SK-N-MC (cell line): ENCODE data around the gene CHRND.

Experiments
- DNase-seq: peaks from one replicate; pipeline ENCODE4 v3.0.0-alpha.2; 2011; ENCODE audit warnings: low read depth, low spot score
- H3K27ac ChIP-seq: fragments of 200-600 bp; sonication (generic); 2 replicates; pipeline ENCODE4 v1.5.1; 2016; ENCODE audit warnings: mixed run types
- H3K36me3 ChIP-seq: fragments of 200-600 bp; sonication (generic); 2 replicates; pipeline ENCODE4 v1.6.1; 2017; ENCODE audit warnings: antibody characterized with exemption, low read length, mixed read lengths; ENCODE audit not compliant: insufficient read depth
- H3K4me3 ChIP-seq: fragments of 200-600 bp; sonication (generic); 2 replicates; pipeline ENCODE4 v1.5.1; 2016
- H3K9ac ChIP-seq: fragments of 200-600 bp; sonication (generic); 2 replicates; pipeline ENCODE4 v1.8.0; 2017; ENCODE audit warnings: mixed run types, mixed read lengths; ENCODE audit not compliant: insufficient read length
- H3K9me3 ChIP-seq: fragments of 200-600 bp; sonication (generic); 2 replicates; pipeline ENCODE4 v1.6.1; 2017; ENCODE audit warnings: low read depth, mild to moderate bottlenecking, antibody characterized with exemption, low read length, moderate library complexity, mixed read lengths
- EZH2 ChIP-seq: fragments of 200-600 bp; sonication (generic); IDR thresholded peaks from one replicate; pipeline ENCODE4 v1.6.1; 2017; ENCODE audit warnings: antibody characterized with exemption
- FOXP2 ChIP-seq: optimal IDR thresholded peaks from 2 replicates; pipeline ENCODE3; 2011; ENCODE audit warnings: mild to moderate bottlenecking, moderate library complexity; ENCODE audit not compliant: insufficient read depth; ENCODE audit errors: extremely low read length, control extremely low read depth
- POLR2AphosphoS5 ChIP-seq: IDR thresholded peaks from 2 replicates; pipeline ENCODE4 v1.6.1; 2012; ENCODE audit warnings: mild to moderate bottlenecking, low read depth, low read length, borderline replicate concordance

The CHRND gene

GRCh38 chr2:232549655-232550353 lies 23.8 kb downstream of the CHRND start:
- Histone ChIP-seq H3K36me3 (peaks cover 28% of the 10 kb centered on the region), H3K4me3 (peak overlapping the region; percentile 100), H3K9ac (peak overlapping the region; percentile 100), H3K27ac (peak overlapping the region; percentile 94), H3K9me3 (no peaks in the 10 kb centered on the region; the same call in 1 of the 2 replicates)
- no peak for DNase-seq
- no peak for TF ChIP-seq POLR2AphosphoS5
- no peak for TF ChIP-seq EZH2
- no peak for TF ChIP-seq FOXP2

DNA sequence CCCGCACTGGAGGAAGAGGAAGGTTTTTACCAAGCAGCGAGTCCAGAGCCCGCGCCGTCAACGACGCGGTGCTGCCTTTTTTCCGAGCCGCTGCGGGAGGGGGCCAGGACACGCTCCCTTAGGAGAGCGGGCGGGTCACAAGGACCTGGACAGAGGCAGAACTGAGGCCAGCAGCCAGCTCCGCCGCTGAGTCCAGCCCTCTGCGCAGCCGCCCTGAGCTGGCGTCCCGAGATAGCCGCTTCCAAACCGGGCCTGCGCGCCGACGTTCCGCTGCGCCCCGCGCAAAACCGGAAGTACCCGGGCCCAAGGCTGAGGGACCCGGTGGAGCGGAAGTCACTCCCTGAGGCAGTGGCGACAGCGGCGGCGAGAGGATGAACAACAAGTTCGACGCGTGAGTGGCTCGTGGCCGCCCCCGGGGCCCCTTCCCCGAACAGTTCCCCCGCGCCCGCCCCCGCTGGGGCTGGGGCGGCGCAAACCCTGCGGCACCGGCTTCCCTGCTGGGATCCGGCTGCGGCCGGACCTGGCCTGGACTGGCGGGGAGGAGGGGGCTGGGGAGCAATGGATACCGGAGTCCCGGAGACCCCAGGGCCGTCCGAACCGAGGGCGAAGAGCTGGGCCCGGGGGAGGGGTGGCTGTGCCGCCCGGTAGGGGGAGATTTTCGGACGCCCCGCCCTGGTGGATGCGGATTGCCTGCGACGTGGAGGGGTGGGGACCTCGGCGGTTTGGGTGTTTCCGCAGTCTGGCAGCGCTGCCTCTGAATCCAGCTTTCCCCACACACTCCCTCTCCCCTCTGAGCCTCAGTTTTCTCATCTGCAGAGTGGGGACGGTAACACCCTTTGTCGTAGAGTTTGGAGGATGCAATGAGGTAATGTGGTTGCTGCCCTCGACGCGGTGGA lies 24.6 kb downstream of the CHRND start, which contains the start of the genes EIF4E2 and TIGD1:
Gene EIF4E2, plus strand, starts transcription at position 336 of the 896 bp plus-strand sequence. Its CDS starts 36 bp downstream, at position 372.
Gene TIGD1, minus strand, starts transcription at position 204 of the 896 bp plus-strand sequence. CDS start 675 bp downstream, outside the sequence.
- peak; percentile 35 for DNase-seq
- Histone ChIP-seq H3K9me3 (no peaks in the 10 kb centered on the region; the same call in 1 of the 2 replicates), H3K9ac (peak within 1 kb of the TSS; percentile 100), H3K4me3 (peak within 1 kb of the TSS; percentile 100), H3K36me3 (peaks cover 32% of the 10 kb centered on the region), H3K27ac (peak within 1 kb of the TSS; percentile 94)
- TF ChIP-seq POLR2AphosphoS5 (peak; percentile 97), EZH2 (no peak)

DNA sequence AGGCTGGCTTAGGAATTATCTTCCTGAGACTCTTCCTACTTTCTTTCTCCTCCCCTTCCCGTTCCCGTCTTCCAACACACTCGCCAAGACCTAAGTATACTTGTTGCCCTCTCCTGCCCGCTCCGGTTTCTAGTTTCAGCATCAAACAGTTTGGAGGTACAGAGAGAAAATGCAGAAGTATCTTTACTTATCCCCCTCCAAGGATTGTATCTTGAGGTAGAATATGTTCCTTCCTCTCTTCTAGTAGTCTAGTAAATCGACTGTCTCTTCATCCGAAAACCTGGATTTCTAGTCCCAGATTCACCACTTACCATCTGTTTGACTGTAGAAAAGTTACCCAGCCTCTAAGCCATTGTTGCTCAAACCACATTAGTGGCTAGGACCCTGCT lies 25.3 kb downstream of the CHRND start:
- Histone ChIP-seq H3K36me3 (peaks cover 35% of the 10 kb centered on the region), H3K9me3 (no peaks in the 10 kb centered on the region; the same call in 1 of the 2 replicates), H3K4me3 (peak overlapping the region; percentile 100), H3K27ac (no peak overlapping the region), H3K9ac (peak overlapping the region; percentile 100)
- no peak for TF ChIP-seq FOXP2
- TF ChIP-seq EZH2 = no peak
- no peak for TF ChIP-seq POLR2AphosphoS5
- no peak for DNase-seq

- Histone ChIP-seq H3K4me3 (peak overlapping the region; percentile 100), H3K9me3 (no peaks in the 10 kb centered on the region; the same call in 1 of the 2 replicates), H3K36me3 (peaks cover 39% of the 10 kb centered on the region), H3K27ac (no peak overlapping the region), H3K9ac (no peak overlapping the region)
- TF ChIP-seq POLR2AphosphoS5 = no peak
- no peak for TF ChIP-seq EZH2
- no peak for TF ChIP-seq FOXP2
- DNase-seq = no peak
These were observed 25.8 kb downstream of the CHRND start for GRCh38 chr2:232551776-232552175.

DNA sequence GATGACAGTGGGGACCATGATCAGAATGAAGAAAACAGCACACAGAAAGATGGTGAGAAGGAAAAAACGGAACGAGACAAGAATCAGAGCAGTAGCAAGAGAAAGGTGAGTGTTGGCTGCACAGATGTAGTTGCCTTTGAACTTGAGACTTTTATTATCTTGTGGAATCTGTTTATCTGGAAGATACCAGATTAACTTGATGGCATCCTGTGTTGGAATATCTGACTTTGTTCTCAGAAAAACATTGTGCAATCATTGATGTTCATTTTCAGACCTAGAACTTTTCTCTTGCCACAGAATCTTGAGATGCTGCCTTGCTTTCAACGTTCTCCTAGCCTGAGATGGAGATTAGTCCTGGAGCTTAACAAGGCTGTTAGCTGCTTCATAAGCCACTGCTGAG lies 30.5 kb downstream of the CHRND start:
- H3K36me3 ChIP-seq = peaks cover 48% of the 10 kb centered on the region
- no peak overlapping the region for H3K4me3 ChIP-seq
- H3K9me3 ChIP-seq = no peaks in the 10 kb centered on the region
- no peak overlapping the region for H3K9ac ChIP-seq
- no peak overlapping the region for H3K27ac ChIP-seq
- TF ChIP-seq POLR2AphosphoS5 (no peak), EZH2 (no peak), FOXP2 (no peak)
- no peak for DNase-seq

- TF ChIP-seq FOXP2 (no peak), POLR2AphosphoS5 (no peak), EZH2 (no peak)
- no peak for DNase-seq
- Histone ChIP-seq H3K4me3 (no peak overlapping the region), H3K9ac (no peak overlapping the region), H3K9me3 (no peaks in the 10 kb centered on the region), H3K36me3 (peaks cover 56% of the 10 kb centered on the region), H3K27ac (no peak overlapping the region)
These were observed 36.7 kb downstream of the CHRND start for GRCh38 chr2:232562515-232563151.

DNA sequence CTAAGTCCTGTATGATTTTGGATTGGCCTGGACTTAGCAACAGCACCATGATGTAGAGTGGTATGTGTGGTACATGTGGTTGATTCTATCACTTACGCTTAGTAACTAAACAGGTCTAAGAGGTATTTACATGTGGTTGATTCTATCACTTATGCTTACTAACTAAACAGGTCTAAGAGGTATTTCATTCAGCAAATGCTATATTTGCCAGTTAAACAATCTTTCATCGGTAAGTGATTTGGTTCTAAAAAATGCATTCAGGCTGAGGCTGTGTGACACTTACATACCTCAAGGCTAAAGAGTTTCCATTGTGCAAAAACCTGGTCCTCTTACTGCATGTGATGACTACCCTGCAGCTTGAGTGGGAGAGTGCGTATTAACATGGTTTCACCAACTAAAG lies 37.6 kb downstream of the CHRND start:
- no peak overlapping the region for H3K27ac ChIP-seq
- no peak overlapping the region for H3K9ac ChIP-seq
- DNase-seq = no peak
- no peak for TF ChIP-seq EZH2
- TF ChIP-seq FOXP2 = no peak
- no peak for TF ChIP-seq POLR2AphosphoS5
- no peak overlapping the region for H3K4me3 ChIP-seq
- H3K36me3 ChIP-seq = peaks cover 61% of the 10 kb centered on the region
- no peaks in the 10 kb centered on the region for H3K9me3 ChIP-seq

GRCh38 chr2:232567721-232568120 lies 41.8 kb downstream of the CHRND start:
- no peak overlapping the region for H3K4me3 ChIP-seq
- DNase-seq = no peak
- no peak overlapping the region for H3K27ac ChIP-seq
- TF ChIP-seq EZH2 (no peak), FOXP2 (no peak), POLR2AphosphoS5 (no peak)
- no peaks in the 10 kb centered on the region for H3K9me3 ChIP-seq
- no peak overlapping the region for H3K9ac ChIP-seq
- peaks cover 59% of the 10 kb centered on the region for H3K36me3 ChIP-seq
